CD14-positive monocyte (primary cell): ENCODE results near the gene TRIM9. TPM values are rescaled to one million over a fixed set of nuclear protein-coding genes. Genes with fewer than 3 reads are reported as not detected.

Source experiments
- DNase-seq, 3 donors: peaks; one replicate each; pipeline ENCODE4 v3.0.0-alpha.2; 2011 to 2022
- H2AFZ ChIP-seq: 2 replicates; pipeline ENCODE4 v1.6.0; 2012; ENCODE audit warnings: mild to moderate bottlenecking, low read depth, low read length, inconsistent platforms; ENCODE audit not compliant: insufficient read depth, poor library complexity, severe bottlenecking
- H3K27ac ChIP-seq, 2 donors: 1 replicate in 1 of 2; 2 replicates in 1 of 2; pipeline ENCODE4 v1.5.1; 2012 to 2013; ENCODE audit warnings: low read length in 2 of 2, control low read depth in 1 of 2, inconsistent platforms in 1 of 2, low read depth in 1 of 2, mild to moderate bottlenecking in 1 of 2
- H3K27me3 ChIP-seq, 2 donors: one replicate each; pipeline versions ENCODE4 v1.6.0 to v1.6.1; 2011 to 2013; ENCODE audit warnings: low read length in 2 of 2; ENCODE audit not compliant: control insufficient read depth in 2 of 2, insufficient read depth in 2 of 2
- H3K36me3 ChIP-seq, 2 donors: replicated peaks in 1 of 2; 1 replicate in 1 of 2; 2 replicates in 1 of 2; pipeline versions ENCODE4 v1.5.1 to v1.6.1; 2012 to 2013; ENCODE audit warnings: low read length in 2 of 2, control low read depth in 1 of 2, inconsistent platforms in 1 of 2, mild to moderate bottlenecking in 1 of 2; ENCODE audit not compliant: insufficient read depth in 2 of 2, control insufficient read depth in 1 of 2
- H3K4me1 ChIP-seq, 2 donors: 1 replicate in 1 of 2; 2 replicates in 1 of 2; pipeline versions ENCODE4 v1.5.1 to v1.6.1; 2012 to 2013; ENCODE audit warnings: low read length in 2 of 2, control low read depth in 1 of 2, inconsistent platforms in 1 of 2, mild to moderate bottlenecking in 1 of 2, moderate library complexity in 1 of 2; ENCODE audit not compliant: insufficient read depth in 2 of 2, control insufficient read depth in 1 of 2
- H3K4me2 ChIP-seq: replicated peaks from 2 replicates; pipeline ENCODE3; 2012; ENCODE audit warnings: low read length, moderate library complexity, mild to moderate bottlenecking; ENCODE audit not compliant: poor library complexity, severe bottlenecking; ENCODE audit errors: extremely low read depth
- H3K4me3 ChIP-seq, 3 experiments: fragments of 200-600 bp in 1 of 3; sonication (generic) in 1 of 3; replicated peaks in 1 of 3; 1 replicate in 2 of 3; 2 replicates in 1 of 3; pipeline ENCODE4 v1.5.1; 2011 to 2013; ENCODE audit warnings: low read length in 3 of 3, mild to moderate bottlenecking in 3 of 3, control low read depth in 2 of 3, low read depth in 2 of 3, inconsistent platforms in 1 of 3, moderate library complexity in 1 of 3
- H3K79me2 ChIP-seq: 2 replicates; pipeline ENCODE4 v1.6.0; 2012; ENCODE audit warnings: mild to moderate bottlenecking, control low read depth, inconsistent platforms, low read length, moderate library complexity; ENCODE audit not compliant: insufficient read depth
- H3K9ac ChIP-seq: 2 replicates; pipeline ENCODE4 v1.6.0; 2017; ENCODE audit warnings: low read length, mild to moderate bottlenecking; ENCODE audit not compliant: insufficient read depth, poor library complexity, severe bottlenecking
- H3K9me3 ChIP-seq, 2 donors: replicated peaks in 1 of 2; 1 replicate in 1 of 2; 2 replicates in 1 of 2; pipeline versions ENCODE4 v1.5.1 to v1.6.1; 2012 to 2013; ENCODE audit warnings: low read length in 2 of 2, control low read depth in 1 of 2; ENCODE audit not compliant: control insufficient read depth in 1 of 2, insufficient read depth in 1 of 2
- H4K20me1 ChIP-seq: 2 replicates; pipeline ENCODE4 v1.6.0; 2012; ENCODE audit warnings: mild to moderate bottlenecking, low read length, control low read depth, moderate library complexity; ENCODE audit not compliant: insufficient read depth
- H3K27ac Mint-ChIP-seq, 7 donors: one replicate each; pipeline ENCODE4 v1.8.0; 2020; ENCODE audit warnings: mild to moderate bottlenecking in 7 of 7, mixed read lengths in 7 of 7, moderate library complexity in 6 of 7, inconsistent platforms in 2 of 7
- H3K27me3 Mint-ChIP-seq, 3 donors: one replicate each; pipeline ENCODE4 v1.8.0; 2021 to 2022; ENCODE audit warnings: low read depth in 3 of 3, mild to moderate bottlenecking in 3 of 3, mixed read lengths in 3 of 3, moderate library complexity in 3 of 3, inconsistent platforms in 1 of 3
- H3K36me3 Mint-ChIP-seq, 2 donors: one replicate each; pipeline ENCODE4 v1.8.0; 2020; ENCODE audit warnings: mixed read lengths in 2 of 2, inconsistent platforms in 1 of 2, mild to moderate bottlenecking in 1 of 2
- H3K4me1 Mint-ChIP-seq: one replicate; pipeline ENCODE4 v1.8.0; 2020; ENCODE audit warnings: mild to moderate bottlenecking, mixed read lengths
- H3K4me3 Mint-ChIP-seq, 2 donors: one replicate each; pipeline ENCODE4 v1.8.0; 2020; ENCODE audit warnings: mild to moderate bottlenecking in 2 of 2, mixed read lengths in 2 of 2, moderate library complexity in 1 of 2
- H3K9me3 Mint-ChIP-seq, 7 donors: one replicate each; pipeline ENCODE4 v1.8.0; 2020 to 2022; ENCODE audit warnings: mixed read lengths in 7 of 7, mild to moderate bottlenecking in 6 of 7, moderate library complexity in 6 of 7, inconsistent platforms in 2 of 7
- CTCF ChIP-seq: fragments of 200-600 bp; IDR thresholded peaks from one replicate; pipeline ENCODE4 v1.8.0; 2022; ENCODE audit warnings: antibody characterized with exemption, mild to moderate bottlenecking
- WGBS: methylation state at CpG from one replicate; pipeline ENCODE4 v1.1.5; 2013; ENCODE audit warnings: missing lambda C conversion rate; ENCODE audit not compliant: insufficient coverage; 5-methylcytosine and 5-hydroxymethylcytosine counted together
- intact Hi-C, 2 donors: fragments of 100-400 bp; cut with micrococcal nuclease; formaldehyde crosslinking; loops; one replicate each; pipeline versions ENCODE4 v1.15.0 to v1.15.1; 2023
- polyA plus RNA-seq, 3 donors: library from polyadenylated mRNA; depleted of rRNA in 1 of 3; unstranded in 2 of 3; stranded (reverse) in 1 of 3; fragments of 300-500 nt in 2 of 3; fragments of >200 nt in 1 of 3; fragmentation: Illumina TruSeq in 2 of 3; gene quantifications; 1 replicate in 2 of 3; 2 replicates in 1 of 3; pipeline ENCODE4 v1.2.3, GENCODE V29; 2012 to 2021

Gene TRIM9
- polyA plus RNA-seq, 3 donors: 0.01 TPM; not detected in 2

DNA sequence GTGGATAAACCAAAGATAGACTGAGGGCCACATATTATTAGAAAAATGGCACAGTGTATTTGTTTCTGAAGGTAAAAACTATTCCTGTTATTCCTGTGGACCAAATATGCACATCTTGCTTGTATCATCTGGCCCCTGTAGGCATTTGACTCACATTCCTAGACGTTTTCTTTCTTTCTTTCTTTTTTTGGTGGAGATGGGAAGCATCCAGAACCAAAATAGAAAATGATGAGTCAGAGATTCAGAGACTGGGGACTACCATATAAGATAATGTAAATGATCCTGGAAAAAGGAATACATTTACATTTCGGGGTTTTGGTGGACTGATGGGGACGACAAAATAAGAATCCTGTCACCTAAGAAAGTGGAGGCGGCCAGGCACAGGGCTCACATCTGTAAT, 24.2 kb downstream of the TRIM9 start:
- no peaks in the 10 kb centered on the region for H3K27me3 Mint-ChIP-seq
- Histone ChIP-seq H3K27me3 (no peaks in the 10 kb centered on the region), H4K20me1 (no peaks in the 10 kb centered on the region), H3K9ac (no peak overlapping the region), H3K79me2 (no peaks in the 10 kb centered on the region), H3K27ac (no peak overlapping the region), H3K36me3 (no peaks in the 10 kb centered on the region), H2AFZ (no peak overlapping the region), H3K9me3 (no peaks in the 10 kb centered on the region), H3K4me2 (no peak overlapping the region), H3K4me1 (no peaks in the 10 kb centered on the region), H3K4me3 (no peak overlapping the region)
- no peak for DNase-seq
- no peaks in the 10 kb centered on the region for H3K4me1 Mint-ChIP-seq
- 94% methylated on average over 3 of the region's 4 CpGs for WGBS
- intact Hi-C loops: no loop called here
- H3K36me3 Mint-ChIP-seq: no peaks in the 10 kb centered on the region
- peaks cover 0 to 6% (median 4%) of the 10 kb centered on the region in 7 donors for H3K9me3 Mint-ChIP-seq
- no peak for TF ChIP-seq CTCF
- no peak overlapping the region for H3K4me3 Mint-ChIP-seq
- no peak overlapping the region for H3K27ac Mint-ChIP-seq

- peaks cover 0 to 6% (median 4%) of the 10 kb centered on the region in 7 donors for H3K9me3 Mint-ChIP-seq
- no peaks in the 10 kb centered on the region for H3K9me3 ChIP-seq
- no peak overlapping the region for H3K27ac Mint-ChIP-seq
- TF ChIP-seq CTCF: no peak
- H3K4me1 Mint-ChIP-seq: no peaks in the 10 kb centered on the region
- intact Hi-C loops: no loop called here
- H4K20me1 ChIP-seq: no peaks in the 10 kb centered on the region
- DNase-seq: no peak
- H2AFZ ChIP-seq: no peak overlapping the region
- no peaks in the 10 kb centered on the region for H3K36me3 ChIP-seq
- no peak overlapping the region for H3K4me3 ChIP-seq
- H3K9ac ChIP-seq: no peak overlapping the region
- H3K27me3 ChIP-seq: no peaks in the 10 kb centered on the region
- H3K79me2 ChIP-seq: no peaks in the 10 kb centered on the region
- no peak overlapping the region for H3K4me2 ChIP-seq
- H3K36me3 Mint-ChIP-seq: no peaks in the 10 kb centered on the region
- no peaks in the 10 kb centered on the region for H3K27me3 Mint-ChIP-seq
- no peak overlapping the region for H3K27ac ChIP-seq
- no peaks in the 10 kb centered on the region for H3K4me1 ChIP-seq
- H3K4me3 Mint-ChIP-seq: no peak overlapping the region
Measured at GRCh38 chr14:51069055-51069454, 25.9 kb downstream of the TRIM9 start.
